AG09309 (cell line): ENCODE results near the gene KIF1B.

Experiments
- DNase-seq: peaks from one replicate; pipeline ENCODE4 v3.0.0-alpha.2; 2010; ENCODE audit warnings: low read depth
- H3K4me3 ChIP-seq: 2 replicates; pipeline ENCODE4 v1.5.1; 2011; ENCODE audit warnings: mild to moderate bottlenecking, low read depth, low read length, moderate library complexity; ENCODE audit not compliant: control insufficient read depth
- TF ChIP-seq, protein P1 (sequence below): IDR thresholded peaks from 2 replicates; pipeline ENCODE4 v1.5.1; 2011; ENCODE audit warnings: mild to moderate bottlenecking, low read depth, low read length, inconsistent platforms; ENCODE audit not compliant: insufficient read depth, control insufficient read depth; ENCODE audit errors: missing control alignments

KIF1B gene

GRCh38 chr1:10299151-10299550 is 88.8 kb downstream of the KIF1B start:
- no peak overlapping the region for H3K4me3 ChIP-seq
- no peak for DNase-seq

GRCh38 chr1:10302416-10302815 is 92.0 kb downstream of the KIF1B start:
- no peak for DNase-seq
- TF ChIP-seq, protein P1, sequence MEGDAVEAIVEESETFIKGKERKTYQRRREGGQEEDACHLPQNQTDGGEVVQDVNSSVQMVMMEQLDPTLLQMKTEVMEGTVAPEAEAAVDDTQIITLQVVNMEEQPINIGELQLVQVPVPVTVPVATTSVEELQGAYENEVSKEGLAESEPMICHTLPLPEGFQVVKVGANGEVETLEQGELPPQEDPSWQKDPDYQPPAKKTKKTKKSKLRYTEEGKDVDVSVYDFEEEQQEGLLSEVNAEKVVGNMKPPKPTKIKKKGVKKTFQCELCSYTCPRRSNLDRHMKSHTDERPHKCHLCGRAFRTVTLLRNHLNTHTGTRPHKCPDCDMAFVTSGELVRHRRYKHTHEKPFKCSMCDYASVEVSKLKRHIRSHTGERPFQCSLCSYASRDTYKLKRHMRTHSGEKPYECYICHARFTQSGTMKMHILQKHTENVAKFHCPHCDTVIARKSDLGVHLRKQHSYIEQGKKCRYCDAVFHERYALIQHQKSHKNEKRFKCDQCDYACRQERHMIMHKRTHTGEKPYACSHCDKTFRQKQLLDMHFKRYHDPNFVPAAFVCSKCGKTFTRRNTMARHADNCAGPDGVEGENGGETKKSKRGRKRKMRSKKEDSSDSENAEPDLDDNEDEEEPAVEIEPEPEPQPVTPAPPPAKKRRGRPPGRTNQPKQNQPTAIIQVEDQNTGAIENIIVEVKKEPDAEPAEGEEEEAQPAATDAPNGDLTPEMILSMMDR: no peak
- H3K4me3 ChIP-seq: no peak overlapping the region

More at GRCh38 chr1:10299151-10299550, 88.8 kb downstream of the KIF1B start:
- TF ChIP-seq, protein P1: no peak

DNA sequence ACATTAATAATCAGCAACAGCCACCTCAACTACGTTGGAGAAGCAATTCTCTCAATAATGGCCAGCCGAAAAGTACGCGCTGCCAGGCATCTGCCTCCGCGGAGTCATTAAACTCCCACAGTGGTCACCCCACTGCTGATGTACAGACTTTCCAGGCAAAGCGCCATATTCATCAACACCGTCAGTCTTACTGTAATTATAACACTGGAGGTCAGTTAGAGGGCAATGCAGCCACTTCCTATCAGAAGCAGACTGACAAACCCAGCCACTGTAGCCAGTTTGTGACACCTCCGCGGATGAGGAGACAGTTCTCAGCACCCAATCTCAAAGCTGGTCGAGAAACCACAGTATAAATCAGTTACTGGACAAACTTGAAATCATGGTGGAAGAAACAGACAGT is 93.9 kb downstream of the KIF1B start:
- H3K4me3 ChIP-seq: no peak overlapping the region
- TF ChIP-seq, protein P1: no peak
- no peak for DNase-seq

DNA sequence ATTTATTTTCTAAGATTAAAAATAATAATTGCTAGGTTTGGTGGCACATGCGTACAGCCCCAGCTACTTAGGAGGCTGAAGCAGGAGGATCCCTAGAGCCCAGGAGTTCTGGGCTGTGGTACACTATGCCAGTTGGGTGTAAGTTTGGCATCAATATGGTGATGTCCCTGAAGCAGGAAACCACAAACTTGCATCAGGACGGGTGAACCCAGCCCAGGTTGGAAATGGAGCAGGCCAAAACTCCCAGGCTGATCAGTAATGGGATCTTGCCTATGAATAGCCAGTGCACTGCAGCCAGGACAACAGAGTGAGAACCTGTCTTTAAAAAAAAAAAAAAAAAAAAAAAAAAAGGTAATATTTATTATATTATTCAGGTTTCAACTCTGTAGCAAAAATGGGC is 96.1 kb downstream of the KIF1B start:
- DNase-seq: no peak
- H3K4me3 ChIP-seq: no peak overlapping the region
- TF ChIP-seq, protein P1: no peak

GRCh38 chr1:10308001-10308400 is 97.6 kb downstream of the KIF1B start:
- TF ChIP-seq, protein P1: no peak
- H3K4me3 ChIP-seq: no peak overlapping the region
- no peak for DNase-seq

GRCh38 chr1:10309243-10310011 is 99.1 kb downstream of the KIF1B start:
- H3K4me3 ChIP-seq: no peak overlapping the region
- DNase-seq: no peak
- TF ChIP-seq, protein P1: no peak
